K562 (cell line): ENCODE data around the gene PRKAR2B. TPM values are rescaled to one million over a fixed set of nuclear protein-coding genes. Genes with fewer than 3 reads are reported as not detected.

Experiments
- ATAC-seq: fragments of 200-7000 bp; cut with Tn5 transposase; 3 replicates; pipeline ENCODE4 v1.9.1; 2020; ENCODE audit warnings: moderate library complexity
- Bru-seq: library from RNA; stranded (reverse); fragments of 400-500 nt; gene quantifications from one replicate; lab custom pipeline; 2021; lab: Mats Ljungman, UMichigan
- BruChase-seq, 2 experiments: library from RNA; stranded (reverse); fragments of 400-500 nt; gene quantifications; one replicate each; lab custom pipeline; 2021; lab: Mats Ljungman, UMichigan
- BruUV-seq: library from RNA; stranded (reverse); fragments of 400-500 nt; replicated peaks from 2 replicates; lab custom pipeline; 2021; lab: Mats Ljungman, UMichigan
- CTCF ChIA-PET: fragments of 300-600 bp; formaldehyde crosslinking; extraction: SDS; loops from one replicate; lab custom pipeline; 2021; ENCODE audit warnings: low intra/inter-chr PET ratio; lab: Yijun Ruan, JAX
- POLR2A ChIA-PET: fragments of 300-600, 350-650 bp; sonication (Branson Sonifier 250); formaldehyde crosslinking; extraction: SDS; loops from one replicate; lab custom pipeline; 2021; ENCODE audit warnings: antibody characterized with exemption, inconsistent platforms; lab: Yijun Ruan, JAX
- DNase-seq, 4 experiments: peaks; one replicate each; pipeline versions ENCODE4 v3.0.0 to v3.0.0-alpha.2; 2011 to 2018; ENCODE audit warnings: low spot score in 3 of 4, mixed read lengths in 3 of 4; ENCODE audit errors: extremely low read depth in 1 of 4
- FAIRE-seq: peaks from 2 replicates; lab custom pipeline; 2011; peaks lifted over from hg19 to GRCh38; lab: Jason Lieb, UNC
- H2AFZ ChIP-seq: 2 replicates; pipeline ENCODE4 v1.6.0; 2011; ENCODE audit warnings: low read depth, low read length, control low read depth, inconsistent platforms
- H3K27ac ChIP-seq: fragments of 200-600 bp; 3 replicates; pipeline ENCODE4 v1.8.0; 2011; ENCODE audit warnings: low read depth, mild to moderate bottlenecking, control low read depth, inconsistent platforms, low read length, moderate library complexity, mixed read lengths; ENCODE audit errors: extremely low read depth
- H3K27me3 ChIP-seq, 2 experiments: fragments of 300-600 bp in 1 of 2; 2 replicates in 1 of 2; 3 replicates in 1 of 2; pipeline versions ENCODE4 v1.6.0 to v1.8.0; 2011; ENCODE audit warnings: inconsistent platforms in 2 of 2, low read length in 2 of 2, mild to moderate bottlenecking in 1 of 2, mixed read lengths in 1 of 2, moderate library complexity in 1 of 2; ENCODE audit not compliant: control insufficient read depth in 2 of 2, insufficient read depth in 2 of 2
- H3K36me3 ChIP-seq: fragments of 300-600 bp; 3 replicates; pipeline ENCODE4 v1.8.0; 2011; ENCODE audit warnings: mild to moderate bottlenecking, low read length, inconsistent platforms; ENCODE audit not compliant: control insufficient read depth, insufficient read depth
- H3K4me1 ChIP-seq, 2 experiments: fragments of 200-600 bp in 1 of 2; replicated peaks in 1 of 2; 2 replicates in 1 of 2; 3 replicates in 1 of 2; pipeline versions ENCODE4 v1.5.1 to v1.8.0; 2011; ENCODE audit warnings: inconsistent platforms in 2 of 2, low read length in 2 of 2, mild to moderate bottlenecking in 1 of 2, mixed read lengths in 1 of 2, moderate library complexity in 1 of 2; ENCODE audit not compliant: control insufficient read depth in 2 of 2, insufficient read depth in 2 of 2
- H3K4me2 ChIP-seq: 2 replicates; pipeline ENCODE4 v1.6.1; 2011; ENCODE audit warnings: low read length, control low read depth, inconsistent platforms, mixed read lengths; ENCODE audit not compliant: insufficient read depth
- H3K4me3 ChIP-seq: fragments of 200-600 bp; sonication (generic), shearing (Covaris generic); 2 replicates; pipeline ENCODE4 v1.5.1; 2016; ENCODE audit warnings: control low read depth, inconsistent platforms
- H3K79me2 ChIP-seq: fragments of 200-600 bp; 3 replicates; pipeline ENCODE4 v1.8.0; 2011; ENCODE audit warnings: low read length, inconsistent platforms; ENCODE audit not compliant: control insufficient read depth, insufficient read depth
- H3K9ac ChIP-seq, 2 experiments: 2 replicates each; pipeline versions ENCODE4 v1.6.0 to v1.6.1; 2011; ENCODE audit warnings: low read depth in 2 of 2, low read length in 2 of 2, control low read depth in 1 of 2, inconsistent platforms in 1 of 2, mild to moderate bottlenecking in 1 of 2, mixed read lengths in 1 of 2; ENCODE audit not compliant: insufficient read depth in 1 of 2
- H3K9me1 ChIP-seq: one replicate; pipeline ENCODE4 v1.6.0; 2011; ENCODE audit warnings: inconsistent platforms, mild to moderate bottlenecking, low read length, moderate library complexity; ENCODE audit not compliant: control insufficient read depth, insufficient read depth
- H3K9me3 ChIP-seq: replicated peaks from 2 replicates; pipeline ENCODE4 v1.5.1; 2011; ENCODE audit warnings: low read depth, low read length, inconsistent platforms; ENCODE audit not compliant: control insufficient read depth, insufficient read depth
- H4K20me1 ChIP-seq: replicated peaks from 2 replicates; pipeline ENCODE4 v1.6.1; 2011; ENCODE audit warnings: low read length, inconsistent platforms, mixed read lengths; ENCODE audit not compliant: control insufficient read depth, insufficient read depth
- DPF2 ChIP-seq: fragments of 450-650 bp; IDR thresholded peaks from 2 replicates; pipeline ENCODE4 v1.6.1; 2016
- MCM5 ChIP-seq: fragments of 450-650 bp; IDR thresholded peaks from 2 replicates; pipeline ENCODE4 v1.6.1; 2016; ENCODE audit warnings: low read depth
- MIER1 ChIP-seq: fragments of 450-650 bp; IDR thresholded peaks from 2 replicates; pipeline ENCODE4 v1.6.1; 2016; ENCODE audit warnings: antibody characterized with exemption, mild to moderate bottlenecking, low read depth
- NFE2L1 ChIP-seq: fragments of 450-650 bp; IDR thresholded peaks from 2 replicates; pipeline ENCODE4 v1.6.1; 2016; ENCODE audit warnings: missing genetic modification characterization, low read depth, mild to moderate bottlenecking, missing compliant biosample characterization, moderate library complexity, borderline replicate concordance
- PBX2 ChIP-seq, 2 experiments: IDR thresholded peaks in 1 of 2; conservative IDR thresholded peaks in 1 of 2; 2 replicates each; pipeline ENCODE4 v1.6.1; 2016; ENCODE audit warnings: low read depth in 2 of 2, mild to moderate bottlenecking in 1 of 2, missing compliant biosample characterization in 1 of 2, missing genetic modification characterization in 1 of 2, moderate library complexity in 1 of 2
- POU5F1 ChIP-seq: fragments of 150-350 bp; IDR thresholded peaks from 2 replicates; pipeline ENCODE4 v1.6.1; 2014; ENCODE audit warnings: borderline replicate concordance, low read length, low read depth, mild to moderate bottlenecking; ENCODE audit not compliant: partially characterized antibody
- SIN3B ChIP-seq: fragments of 450-650 bp; IDR thresholded peaks from 2 replicates; pipeline ENCODE4 v1.6.1; 2017; ENCODE audit warnings: low read depth, mild to moderate bottlenecking, moderate library complexity
- STAG1 ChIP-seq: sonication (generic); formaldehyde crosslinking; IDR thresholded peaks from 2 replicates; pipeline ENCODE4 v1.5.0; 2020; ENCODE audit warnings: missing genetic modification reagents, borderline replicate concordance
- SUPT5H ChIP-seq: fragments of 450-650 bp; IDR thresholded peaks from 2 replicates; pipeline ENCODE4 v1.6.1; 2016
- ZBTB1 ChIP-seq: sonication (generic); formaldehyde crosslinking; IDR thresholded peaks from 2 replicates; pipeline ENCODE4 v1.8.1; 2023; ENCODE audit warnings: missing genetic modification reagents, low read depth, mild to moderate bottlenecking, borderline replicate concordance
- ZNF24 ChIP-seq: fragments of 450-650 bp; IDR thresholded peaks from 2 replicates; pipeline ENCODE4 v1.6.1; 2016
- ZNF551 ChIP-seq: fragments of 250-450 bp; sonication (Bioruptor Pico); IDR thresholded peaks from 2 replicates; pipeline ENCODE4 v1.5.0; 2021; ENCODE audit warnings: mild to moderate bottlenecking, moderate library complexity
- WGBS: fragments of 100-300 bp; shearing (Covaris generic); methylation state at CpG from one replicate; pipeline ENCODE4 v1.1.6; 2016; ENCODE audit warnings: low coverage, mixed read lengths; ENCODE audit not compliant: insufficient coverage; ENCODE audit errors: missing lambda C conversion rate; 5-methylcytosine and 5-hydroxymethylcytosine counted together
- in situ Hi-C: fragments of 300-500 bp; cut with MboI; formaldehyde crosslinking; loops from 4 replicates; pipeline ENCODE4 v1.15.0; 2018; ENCODE audit warnings: inconsistent platforms, mixed read lengths
- intact Hi-C: fragments of 100-400 bp; cut with micrococcal nuclease; formaldehyde crosslinking; loops from 2 replicates; pipeline ENCODE4 v1.14.2; 2022
- long read RNA-seq, 3 experiments: library from polyadenylated mRNA in 2 of 3; library from RNA in 1 of 3; unstranded in 2 of 3; stranded (forward) in 1 of 3; transcript quantifications; one replicate each; pipeline ENCODE4 v2.0.0, GENCODE V29; 2019 to 2022
- polyA minus RNA-seq, 3 experiments: library from RNA; depleted of rRNA, polyadenylated mRNA; stranded (reverse); fragments of >200 nt; gene quantifications; 2 replicates each; pipeline ENCODE4 v1.2.3, GENCODE V29; 2011
- polyA plus RNA-seq, 8 experiments: library from polyadenylated mRNA; depleted of rRNA in 4 of 8; stranded (reverse) in 5 of 8; unstranded in 3 of 8; fragments of >200 nt; fragmentation: Nextera tagmentation in 2 of 8; fragmentation: Illumina TruSeq in 1 of 8; extraction: Ambion mirVana in 2 of 8; extraction: Trizol in 1 of 8; gene quantifications; 2 replicates each; pipeline versions ENCODE4 v1.2.1 to v1.2.3, GENCODE V29; 2011 to 2014; ENCODE audit warnings: inconsistent platforms in 1 of 8, missing spikeins in 1 of 8
- total RNA-seq, 7 experiments: library from RNA; depleted of rRNA in 6 of 7; stranded (reverse); fragments of >200 nt in 6 of 7; fragmentation: Illumina TruSeq in 2 of 7; extraction: Trizol in 2 of 7; gene quantifications; 2 replicates each; pipeline versions ENCODE4 v1.2.1 to v1.2.3, GENCODE V29; 2011 to 2021; ENCODE audit warnings: low replicate concordance in 1 of 7

Gene PRKAR2B
- total RNA-seq (2011; cell fraction: chromatin; rRNA removed; ENCODE audit: low replicate concordance): 16.3 and 57.4 TPM in 2 replicates
- total RNA-seq (2011; cell fraction: nucleolus; rRNA removed): 14.3 and 18.3 TPM in 2 replicates
- total RNA-seq (2011; cell fraction: nucleoplasm; rRNA removed): 31.1 and 47.5 TPM in 2 replicates
- total RNA-seq (2014; rRNA removed) (107 and 108 TPM in 2 replicates), total RNA-seq (2014; rRNA removed; fragmentation: Illumina TruSeq; extraction: Trizol) (156 and 172 TPM in 2 replicates), total RNA-seq (2015; rRNA removed; fragmentation: Illumina TruSeq; extraction: Trizol) (131 and 138 TPM in 2 replicates), total RNA-seq (2021) (115 and 129 TPM in 2 replicates), polyA plus RNA-seq (2011; rRNA removed) (122 and 173 TPM in 2 replicates), polyA plus RNA-seq (2014; fragmentation: Illumina TruSeq; extraction: Trizol) (117 and 140 TPM in 2 replicates), polyA plus RNA-seq (2014; fragmentation: Nextera tagmentation; extraction: Ambion mirVana) (10 to 100 TPM; 59.0 to 65.4 TPM), polyA plus RNA-seq (2014; rRNA removed) (77.1 and 86.2 TPM in 2 replicates), polyA minus RNA-seq (2011; rRNA and poly(A)+ RNA removed) (205 and 212 TPM in 2 replicates), Bru-seq, nascent RNA (percentile 97 among the genes with signal in this experiment), BruChase-seq, experiment 1, labeled RNA remaining after a 2-hour chase (percentile 92 among the genes with signal in this experiment), BruChase-seq, experiment 2, labeled RNA remaining after a 6-hour chase (percentile 93 among the genes with signal in this experiment)
- 29.4 and 57.2 TPM in 2 replicates for polyA plus RNA-seq (2011; cell fraction: cytosol; rRNA removed)
- polyA plus RNA-seq (2011; cell fraction: nucleus; rRNA removed): 17.3 and 27.3 TPM in 2 replicates
- polyA plus RNA-seq (2012): 79.6 and 100 TPM in 2 replicates
- polyA minus RNA-seq (2011; cell fraction: cytosol; rRNA and poly(A)+ RNA removed): 96.1 and 101 TPM in 2 replicates
- 19.3 and 36.1 TPM in 2 replicates for polyA minus RNA-seq (2011; cell fraction: nucleus; rRNA and poly(A)+ RNA removed)
- long read RNA-seq, experiment 1, transcript PRKAR2B-201 (11 exons, 3,745 nt): major isoform, 881 of 1,278 reads
- long read RNA-seq, experiment 1, partial matches to known transcripts: 220 of 1,278 reads
- long read RNA-seq, experiment 1, other reads (novel, unspliced or antisense): 177 of 1,278 reads
- long read RNA-seq, experiment 2, transcript PRKAR2B-201 (11 exons, 3,745 nt): major isoform, 8 of 121 reads
- long read RNA-seq, experiment 2, partial matches to known transcripts: 2 of 121 reads
- long read RNA-seq, experiment 2, other reads (novel, unspliced or antisense): 111 of 121 reads
- long read RNA-seq, experiment 3, transcript PRKAR2B-201 (11 exons, 3,745 nt): major isoform, 7 of 63 reads
- long read RNA-seq, experiment 3, partial matches to known transcripts: 53 of 63 reads
- long read RNA-seq, experiment 3, other reads (novel, unspliced or antisense): 3 of 63 reads

- H3K36me3 ChIP-seq: peaks cover 28% of the 10 kb centered on the region
- no peaks in the 10 kb centered on the region; the same call in 1 of the 2 replicates for H3K9me3 ChIP-seq
- POLR2A ChIA-PET: interaction anchor here (0.6 to 2.1 kb wide), 11 partner anchors 9 to 125 kb away, joined by 3 to 13 read pairs (median 3); no protein-coding TSS in a partner anchor
- peak within 1 kb of the TSS; percentile 73 for H3K27ac ChIP-seq
- peak within 1 kb of the TSS; percentile 84 for H3K4me3 ChIP-seq
- CTCF ChIA-PET: interaction anchor here (1.0 kb wide), 1 partner anchor 97 kb away, joined by 3 read pairs; no protein-coding TSS in a partner anchor
- WGBS: under 1% methylated on average over 87 of the region's 110 CpGs
- H2AFZ ChIP-seq: peak within 1 kb of the TSS; percentile 92
- intact Hi-C loops: loop anchor here (1.0 to 10.0 kb wide), 7 partner anchors 9 to 252 kb away; partner anchors contain the start of gene PIK3CG
- in situ Hi-C loops: loop anchor here (5.0 kb wide), 2 partner anchors 92 to 103 kb away; no protein-coding TSS in a partner anchor
- H4K20me1 ChIP-seq: no peaks in the 10 kb centered on the region; the same call in 1 of the 2 replicates
- DNase-seq (peak; percentile 98 to 100 (median 98)), FAIRE-seq (no peak), ATAC-seq (peak; percentile 83)
- H3K9me1 ChIP-seq: no peaks in the 10 kb centered on the region
- no peaks in the 10 kb centered on the region for H3K27me3 ChIP-seq
- no TSS peak for BruUV-seq
- peaks cover 12 to 39% of the 10 kb centered on the region in 2 experiments for H3K4me1 ChIP-seq
- H3K4me2 ChIP-seq: peak within 1 kb of the TSS; percentile 96
- peaks cover 50% of the 10 kb centered on the region for H3K79me2 ChIP-seq
- H3K9ac ChIP-seq: peak within 1 kb of the TSS; percentile 82 to 99
- TF ChIP-seq MCM5 (no peak), ZBTB1 (CRISPR knock-in tag) (peak; percentile 31; the same call in 1 of the 2 replicates), SUPT5H (peak; percentile 42; the same call in 1 of the 2 replicates), DPF2 (no peak; the same call in 1 of the 2 replicates), STAG1 (CRISPR knock-in tag) (no peak), MIER1 (no peak), POU5F1 (no peak), PBX2 (CRISPR knock-in tag; IDR thresholded peaks at IDR 0.05; ENCODE audit: low read depth) (no peak; the same call in 1 of the 2 replicates), PBX2 (tag; conservative IDR thresholded peaks at IDR 0.05; ENCODE audit: low read depth) (no peak), ZNF551 (CRISPR knock-in tag) (no peak), ZNF24 (no peak), SIN3B (no peak; the same call in 1 of the 2 replicates), NFE2L1 (tag) (no peak)
Observed at GRCh38 chr7:107044347-107045194, at the start of gene PRKAR2B. TSS of gene PRKAR2B (plus strand) at chr7:107044705. CDS start at chr7:107044908, 203 bp downstream.
